Activated CD4-positive, alpha-beta memory T cell treated with anti-CD3 and anti-CD28 coated beads for 36 hours (primary cell): ENCODE measurements around the gene LPCAT2. TPM values are rescaled to one million over a fixed set of nuclear protein-coding genes. Genes with fewer than 3 reads are reported as not detected.

ENCODE experiments used
- CTCF ChIA-PET: fragments of 350-600 bp; sonication (Branson Sonifier 250); formaldehyde crosslinking; loops from one replicate; lab custom pipeline; 2021; ENCODE audit warnings: antibody characterized with exemption, inconsistent platforms; lab: Charles Lee
- POLR2A ChIA-PET: fragments of 350-600 bp; sonication (Branson Sonifier 250); formaldehyde crosslinking; loops from one replicate; lab custom pipeline; 2021; ENCODE audit warnings: antibody characterized with exemption; lab: Charles Lee
- DNase-seq: peaks from one replicate; pipeline ENCODE4 v3.0.0-alpha.2; 2020
- H3K27ac Mint-ChIP-seq: one replicate; pipeline ENCODE4 v1.8.0; 2021; ENCODE audit warnings: mixed read lengths
- H3K27me3 Mint-ChIP-seq: one replicate; pipeline ENCODE4 v1.8.0; 2021; ENCODE audit warnings: mixed read lengths
- H3K36me3 Mint-ChIP-seq: one replicate; pipeline ENCODE4 v1.8.0; 2021; ENCODE audit warnings: mixed read lengths
- H3K4me1 Mint-ChIP-seq: one replicate; pipeline ENCODE4 v1.8.0; 2021; ENCODE audit warnings: low read depth, mixed read lengths
- H3K4me3 Mint-ChIP-seq: one replicate; pipeline ENCODE4 v1.8.0; 2021; ENCODE audit warnings: mild to moderate bottlenecking, mixed read lengths
- H3K9me3 Mint-ChIP-seq: one replicate; pipeline ENCODE4 v1.8.0; 2021; ENCODE audit warnings: mixed read lengths
- intact Hi-C: fragments of 100-400 bp; cut with micrococcal nuclease; formaldehyde crosslinking; loops from one replicate; pipeline ENCODE4 v1.15.1; 2023
- total RNA-seq, 2 experiments: library from RNA; stranded (reverse); gene quantifications; one replicate each; pipeline ENCODE4 v1.2.3, GENCODE V29; 2021

Gene LPCAT2
- total RNA-seq, 2 experiments from 2014 or later = 0.12 to 0.40 TPM

DNA sequence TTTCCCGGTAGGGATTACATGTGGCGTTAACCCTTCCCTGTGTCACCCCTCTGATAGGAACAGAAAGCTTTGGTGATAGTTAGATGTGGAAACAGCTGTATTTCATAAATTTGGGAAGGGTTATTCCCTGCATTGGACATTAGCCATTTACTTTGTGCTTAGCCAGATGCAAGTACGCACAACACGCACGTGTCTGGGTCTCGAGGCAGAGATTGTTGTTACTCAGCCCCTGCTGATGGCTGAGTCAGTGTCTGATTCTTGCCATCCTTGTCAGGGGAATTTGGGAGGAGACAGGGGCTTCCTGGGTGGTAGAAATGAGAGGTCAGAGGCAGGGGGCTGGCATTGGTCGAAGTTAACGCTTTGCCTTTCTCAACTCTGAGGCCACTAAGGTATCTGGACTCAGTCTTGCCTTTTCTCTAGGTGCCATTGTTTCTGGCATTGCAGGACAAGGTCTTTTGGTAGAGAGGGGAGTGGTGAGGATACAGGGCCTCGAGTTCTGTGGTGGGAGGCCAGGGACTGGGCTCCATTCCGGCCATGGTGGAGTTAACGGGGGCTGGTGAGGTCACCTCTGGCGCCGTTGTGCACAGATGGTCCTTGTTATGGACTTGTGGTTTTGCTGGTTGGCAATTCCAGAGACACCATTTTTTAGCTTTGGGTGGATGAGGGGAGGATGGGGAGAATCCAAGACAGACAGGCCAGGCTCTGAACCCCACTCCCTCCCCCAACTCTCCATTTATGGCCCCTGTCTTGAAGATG lies 21.6 kb upstream of the LPCAT2 start:
- H3K9me3 Mint-ChIP-seq = no peaks in the 10 kb centered on the region
- intact Hi-C loops = no loop called here

DNA sequence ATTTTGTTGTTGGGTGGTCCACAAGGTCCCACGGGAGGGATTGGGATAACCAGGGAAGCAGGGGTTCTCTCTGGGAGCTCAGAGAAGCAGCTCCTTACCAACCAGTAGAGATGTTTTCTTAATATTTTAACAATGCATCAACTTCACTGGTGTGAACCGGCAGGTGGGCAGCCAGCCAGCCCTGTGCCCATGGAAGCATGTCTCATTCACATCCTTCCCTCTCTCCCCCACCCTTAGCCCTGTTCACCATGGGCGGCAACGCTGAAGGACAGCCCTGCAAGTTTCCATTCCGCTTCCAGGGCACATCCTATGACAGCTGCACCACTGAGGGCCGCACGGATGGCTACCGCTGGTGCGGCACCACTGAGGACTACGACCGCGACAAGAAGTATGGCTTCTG lies 20.6 kb upstream of the LPCAT2 start:
- DNase-seq = no peak
- no peaks in the 10 kb centered on the region for H3K9me3 Mint-ChIP-seq
- H3K4me1 Mint-ChIP-seq = no peaks in the 10 kb centered on the region
- H3K4me3 Mint-ChIP-seq = no peak overlapping the region
- H3K27me3 Mint-ChIP-seq = peaks cover 8% of the 10 kb centered on the region
- no peak overlapping the region for H3K27ac Mint-ChIP-seq
- ChIA-PET POLR2A (no interaction called here), CTCF (interaction anchor here (3.3 kb wide), 1 partner anchor 24 kb away, joined by 10 read pairs; no protein-coding TSS in a partner anchor)
- H3K36me3 Mint-ChIP-seq = no peaks in the 10 kb centered on the region
- intact Hi-C loops = no loop called here

More for the DNA sequence above, 21.6 kb upstream of the LPCAT2 start:
- ChIA-PET CTCF (interaction anchor here (3.3 kb wide), 1 partner anchor 22 kb away, joined by 10 read pairs; no protein-coding TSS in a partner anchor), POLR2A (no interaction called here)
- no peak overlapping the region for H3K27ac Mint-ChIP-seq
- no peaks in the 10 kb centered on the region for H3K4me1 Mint-ChIP-seq
- no peaks in the 10 kb centered on the region for H3K36me3 Mint-ChIP-seq
- H3K27me3 Mint-ChIP-seq = peaks cover 10% of the 10 kb centered on the region
- DNase-seq = no peak
- no peak overlapping the region for H3K4me3 Mint-ChIP-seq

DNA sequence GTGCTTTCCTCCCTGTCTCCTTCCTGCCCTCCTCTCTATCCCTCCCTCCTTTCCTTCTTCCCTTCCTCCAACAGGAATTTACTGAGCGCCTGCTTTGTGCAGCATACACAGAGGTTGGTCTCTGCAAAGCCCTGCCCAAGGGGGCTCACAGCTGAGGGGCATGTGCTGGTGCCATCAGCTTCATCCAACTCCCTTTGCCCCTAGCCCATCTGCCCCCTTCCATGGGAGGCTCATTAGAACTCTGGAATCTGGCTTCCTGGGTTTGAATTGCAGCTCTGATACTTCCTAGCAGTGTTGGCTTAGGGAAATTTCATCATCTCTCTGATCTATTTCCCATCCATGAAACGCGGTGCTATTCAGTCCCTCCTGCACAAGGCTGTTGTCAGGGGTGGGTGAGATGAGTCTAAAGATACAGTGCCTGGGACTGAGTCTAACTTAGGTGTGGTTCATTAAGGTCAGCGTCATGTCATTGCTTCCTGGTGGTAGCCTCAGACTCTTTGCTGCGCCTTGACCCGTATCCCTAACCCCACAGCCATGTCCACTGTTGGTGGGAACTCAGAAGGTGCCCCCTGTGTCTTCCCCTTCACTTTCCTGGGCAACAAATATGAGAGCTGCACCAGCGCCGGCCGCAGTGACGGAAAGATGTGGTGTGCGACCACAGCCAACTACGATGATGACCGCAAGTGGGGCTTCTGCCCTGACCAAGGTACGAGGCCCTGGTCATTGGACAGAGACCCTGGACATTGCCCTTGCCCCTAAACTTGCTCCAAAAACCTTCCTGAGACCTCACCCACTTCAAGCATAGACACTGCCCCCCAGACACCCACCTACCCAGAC lies 19.5 kb upstream of the LPCAT2 start:
- intact Hi-C loops = no loop called here
- H3K4me1 Mint-ChIP-seq = no peaks in the 10 kb centered on the region
- H3K27me3 Mint-ChIP-seq = peaks cover 3% of the 10 kb centered on the region
- no peak overlapping the region for H3K4me3 Mint-ChIP-seq
- no peaks in the 10 kb centered on the region for H3K9me3 Mint-ChIP-seq
- no peak for DNase-seq
- POLR2A ChIA-PET = no interaction called here
- CTCF ChIA-PET = interaction anchor here (3.3 kb wide), 1 partner anchor 25 kb away, joined by 10 read pairs; no protein-coding TSS in a partner anchor
- H3K27ac Mint-ChIP-seq = no peak overlapping the region
- H3K36me3 Mint-ChIP-seq = no peaks in the 10 kb centered on the region

DNA sequence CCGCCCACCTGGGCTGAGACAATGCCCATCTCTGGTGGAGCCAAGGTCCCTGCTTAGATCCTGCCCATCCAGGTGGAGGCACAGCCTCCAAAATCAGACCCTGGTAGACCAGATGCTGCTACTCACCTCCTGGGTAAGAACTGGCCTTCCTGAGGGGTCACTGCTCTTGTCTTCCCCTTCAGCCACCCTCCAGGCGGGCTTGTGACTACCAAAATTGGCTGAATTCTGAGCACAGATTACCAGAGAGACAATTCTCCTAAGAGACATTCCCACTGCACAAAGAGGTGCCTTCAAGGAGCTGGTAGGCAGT lies 19.0 kb upstream of the LPCAT2 start:
- no peak overlapping the region for H3K27ac Mint-ChIP-seq
- H3K36me3 Mint-ChIP-seq = no peaks in the 10 kb centered on the region
- intact Hi-C loops = no loop called here
- H3K4me1 Mint-ChIP-seq = no peaks in the 10 kb centered on the region
- no peak for DNase-seq
- POLR2A ChIA-PET = no interaction called here
- no peaks in the 10 kb centered on the region for H3K9me3 Mint-ChIP-seq
- H3K4me3 Mint-ChIP-seq = no peak overlapping the region
- H3K27me3 Mint-ChIP-seq = peaks cover under 1% of the 10 kb centered on the region
- CTCF ChIA-PET = no interaction called here

DNA sequence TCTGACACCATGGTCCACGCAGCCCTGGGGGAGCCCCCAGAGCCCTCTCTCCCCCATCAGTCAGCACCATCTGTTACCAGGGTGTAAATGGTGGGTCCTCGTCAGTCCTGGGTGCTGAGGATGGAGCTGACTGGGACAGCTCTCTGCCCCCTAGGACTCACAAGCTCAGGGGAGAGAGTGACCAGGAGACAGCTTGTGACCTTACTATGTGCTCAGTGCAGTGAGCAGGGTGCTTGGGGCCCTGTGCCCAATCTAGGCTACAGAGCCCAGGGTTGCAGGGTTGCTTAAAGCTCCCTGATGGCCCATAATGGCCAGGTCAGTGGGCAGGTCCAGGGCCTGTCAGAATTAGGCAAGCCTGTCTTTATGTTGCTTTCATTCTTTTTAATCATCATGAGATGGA lies 18.6 kb upstream of the LPCAT2 start:
- intact Hi-C loops = no loop called here
- Mint-ChIP-seq H3K27ac (no peak overlapping the region), H3K36me3 (no peaks in the 10 kb centered on the region), H3K27me3 (no peaks in the 10 kb centered on the region), H3K9me3 (no peaks in the 10 kb centered on the region), H3K4me3 (no peak overlapping the region), H3K4me1 (no peaks in the 10 kb centered on the region)
- POLR2A ChIA-PET = no interaction called here
- CTCF ChIA-PET = no interaction called here
- DNase-seq = no peak

DNA sequence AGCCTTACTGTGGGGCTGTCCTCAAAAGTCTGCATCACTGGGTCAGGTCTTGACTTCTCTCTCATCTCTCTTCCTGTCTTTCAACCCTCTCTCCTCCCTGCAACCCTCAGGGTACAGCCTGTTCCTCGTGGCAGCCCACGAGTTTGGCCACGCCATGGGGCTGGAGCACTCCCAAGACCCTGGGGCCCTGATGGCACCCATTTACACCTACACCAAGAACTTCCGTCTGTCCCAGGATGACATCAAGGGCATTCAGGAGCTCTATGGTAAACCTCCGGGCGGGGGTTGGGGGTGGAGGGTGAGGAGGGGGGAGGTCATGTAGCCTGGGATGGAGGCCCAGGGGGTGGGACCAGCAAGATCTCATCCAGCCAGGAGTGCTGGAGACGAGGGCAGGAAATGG lies 17.2 kb upstream of the LPCAT2 start:
- Mint-ChIP-seq H3K4me1 (no peaks in the 10 kb centered on the region), H3K4me3 (no peak overlapping the region), H3K36me3 (no peaks in the 10 kb centered on the region), H3K27me3 (no peaks in the 10 kb centered on the region), H3K27ac (no peak overlapping the region), H3K9me3 (no peaks in the 10 kb centered on the region)
- ChIA-PET CTCF (interaction anchor here (1.7 kb wide), 1 partner anchor 27 kb away, joined by 5 read pairs; no protein-coding TSS in a partner anchor), POLR2A (no interaction called here)
- intact Hi-C loops = no loop called here
- DNase-seq = no peak

DNA sequence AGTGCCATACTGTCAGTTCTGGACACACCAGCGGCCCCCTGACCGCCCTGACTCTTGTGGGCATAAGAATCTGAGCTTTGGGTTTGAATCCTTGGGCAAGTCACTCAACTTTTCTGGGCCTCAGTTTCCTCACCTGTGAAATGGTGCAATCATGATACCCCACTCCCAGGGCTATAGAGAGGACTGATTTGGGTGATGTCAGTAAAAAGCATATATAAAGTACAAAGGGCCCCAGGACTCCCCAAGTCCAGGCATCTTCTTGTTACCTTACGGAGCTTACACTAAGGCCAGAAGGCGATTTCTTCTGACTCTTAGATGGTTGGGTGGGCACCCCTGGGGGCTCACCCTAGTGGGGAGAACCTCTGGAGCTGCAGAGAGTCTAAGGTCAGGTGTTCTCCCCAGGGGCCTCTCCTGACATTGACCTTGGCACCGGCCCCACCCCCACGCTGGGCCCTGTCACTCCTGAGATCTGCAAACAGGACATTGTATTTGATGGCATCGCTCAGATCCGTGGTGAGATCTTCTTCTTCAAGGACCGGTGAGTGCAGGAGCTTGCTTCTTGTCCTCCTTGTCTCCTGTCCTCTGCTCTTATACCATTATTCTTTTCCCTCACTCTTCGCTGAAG lies 16.0 kb upstream of the LPCAT2 start:
- ChIA-PET CTCF (interaction anchor here (1.7 kb wide), 1 partner anchor 28 kb away, joined by 5 read pairs; no protein-coding TSS in a partner anchor), POLR2A (no interaction called here)
- H3K27me3 Mint-ChIP-seq = peaks cover 3% of the 10 kb centered on the region
- H3K27ac Mint-ChIP-seq = no peak overlapping the region
- no peaks in the 10 kb centered on the region for H3K36me3 Mint-ChIP-seq
- H3K9me3 Mint-ChIP-seq = no peaks in the 10 kb centered on the region
- DNase-seq = no peak
- H3K4me1 Mint-ChIP-seq = no peaks in the 10 kb centered on the region
- H3K4me3 Mint-ChIP-seq = no peak overlapping the region
- intact Hi-C loops = no loop called here

DNA sequence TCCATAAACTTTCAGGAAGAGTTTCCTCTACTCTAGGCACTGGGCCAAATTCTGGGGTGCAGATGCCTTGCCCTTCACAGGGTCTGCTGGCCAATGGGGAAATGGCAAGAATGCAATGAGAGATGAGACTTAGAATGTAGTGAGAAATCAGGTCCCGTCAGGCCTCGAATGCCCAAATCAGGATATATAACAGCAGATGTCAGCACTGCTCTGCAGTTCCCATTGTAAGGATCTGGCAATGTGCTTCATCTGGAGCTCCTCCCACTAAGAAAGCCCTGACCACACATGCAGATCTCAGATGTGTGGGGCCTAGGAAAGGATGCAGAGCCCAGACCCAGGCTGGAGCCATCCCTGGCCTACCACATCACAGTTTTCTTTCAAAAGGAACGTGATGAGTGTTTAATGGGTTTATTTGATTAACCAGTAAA lies 13.9 kb upstream of the LPCAT2 start:
- no peak overlapping the region for H3K4me3 Mint-ChIP-seq
- H3K4me1 Mint-ChIP-seq = peaks cover 8% of the 10 kb centered on the region
- ChIA-PET CTCF (no interaction called here), POLR2A (no interaction called here)
- intact Hi-C loops = no loop called here
- peaks cover 3% of the 10 kb centered on the region for H3K27me3 Mint-ChIP-seq
- DNase-seq = no peak
- H3K27ac Mint-ChIP-seq = no peak overlapping the region
- H3K9me3 Mint-ChIP-seq = no peaks in the 10 kb centered on the region
- H3K36me3 Mint-ChIP-seq = no peaks in the 10 kb centered on the region

DNA sequence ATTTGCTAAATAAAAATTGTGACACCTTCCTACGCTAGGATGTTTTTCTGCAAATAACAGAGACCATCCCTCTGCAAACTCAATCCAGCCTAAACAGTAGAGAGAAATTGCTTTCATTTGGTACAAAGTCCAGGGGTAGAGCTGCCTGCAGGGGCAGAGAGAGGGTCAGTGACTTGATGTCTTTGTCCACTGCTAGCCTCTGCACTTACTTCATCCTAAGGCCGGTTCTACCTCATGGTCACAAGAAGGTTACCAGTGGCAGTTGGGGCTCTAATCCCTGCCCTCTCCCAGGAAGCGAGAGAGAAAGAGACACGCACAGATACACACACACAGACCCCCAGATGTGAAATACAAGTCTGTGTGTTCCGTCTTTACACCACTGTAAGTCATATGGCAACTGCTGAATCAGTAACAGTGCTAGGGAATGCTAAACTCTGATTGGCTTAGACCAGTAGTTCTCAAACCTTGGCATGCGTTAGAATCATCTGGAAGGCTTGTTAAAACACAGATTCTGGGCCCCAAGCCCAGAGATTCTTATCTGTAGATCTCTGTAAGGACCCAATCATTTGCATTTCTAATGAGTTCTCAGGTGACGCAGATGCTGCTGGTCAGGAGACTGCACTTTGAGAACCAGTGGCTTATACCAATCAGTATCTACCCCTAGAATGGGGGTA lies 13.1 kb upstream of the LPCAT2 start:
- Mint-ChIP-seq H3K4me1 (peaks cover 11% of the 10 kb centered on the region), H3K36me3 (no peaks in the 10 kb centered on the region), H3K27ac (no peak overlapping the region), H3K27me3 (peaks cover 3% of the 10 kb centered on the region), H3K4me3 (no peak overlapping the region), H3K9me3 (no peaks in the 10 kb centered on the region)
- no peak for DNase-seq
- intact Hi-C loops = no loop called here
- ChIA-PET CTCF (no interaction called here), POLR2A (no interaction called here)

DNA sequence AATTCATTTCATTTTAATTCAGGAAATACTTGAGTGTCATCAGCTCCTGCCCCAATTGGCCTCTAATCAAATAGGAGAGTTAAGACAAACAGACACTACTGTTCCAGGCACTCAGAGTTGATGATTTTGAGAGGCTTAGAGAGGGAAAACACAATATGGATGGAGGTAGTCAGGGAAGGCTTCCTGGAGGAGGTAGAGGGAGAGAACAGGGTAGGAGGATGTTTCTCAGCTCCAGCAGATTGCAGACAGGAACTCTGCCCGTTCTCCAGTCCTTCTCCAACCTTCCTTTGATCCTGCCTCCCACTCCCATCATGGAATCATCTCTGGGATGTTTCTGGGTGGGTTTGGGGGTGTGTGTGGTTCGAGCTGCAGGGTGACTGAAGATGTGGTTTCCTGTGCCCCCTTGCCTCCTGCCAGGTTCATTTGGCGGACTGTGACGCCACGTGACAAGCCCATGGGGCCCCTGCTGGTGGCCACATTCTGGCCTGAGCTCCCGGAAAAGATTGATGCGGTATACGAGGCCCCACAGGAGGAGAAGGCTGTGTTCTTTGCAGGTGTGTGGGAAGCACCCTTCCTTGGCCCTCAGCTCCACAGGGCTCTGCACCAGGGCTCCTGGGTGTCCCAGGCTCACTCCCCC lies 12.2 kb upstream of the LPCAT2 start:
- H3K27me3 Mint-ChIP-seq = peaks cover 5% of the 10 kb centered on the region
- no peaks in the 10 kb centered on the region for H3K36me3 Mint-ChIP-seq
- peaks cover 11% of the 10 kb centered on the region for H3K4me1 Mint-ChIP-seq
- no peak overlapping the region for H3K27ac Mint-ChIP-seq
- no peak overlapping the region for H3K4me3 Mint-ChIP-seq
- ChIA-PET POLR2A (no interaction called here), CTCF (no interaction called here)
- intact Hi-C loops = no loop called here
- H3K9me3 Mint-ChIP-seq = no peaks in the 10 kb centered on the region
- no peak for DNase-seq

DNA sequence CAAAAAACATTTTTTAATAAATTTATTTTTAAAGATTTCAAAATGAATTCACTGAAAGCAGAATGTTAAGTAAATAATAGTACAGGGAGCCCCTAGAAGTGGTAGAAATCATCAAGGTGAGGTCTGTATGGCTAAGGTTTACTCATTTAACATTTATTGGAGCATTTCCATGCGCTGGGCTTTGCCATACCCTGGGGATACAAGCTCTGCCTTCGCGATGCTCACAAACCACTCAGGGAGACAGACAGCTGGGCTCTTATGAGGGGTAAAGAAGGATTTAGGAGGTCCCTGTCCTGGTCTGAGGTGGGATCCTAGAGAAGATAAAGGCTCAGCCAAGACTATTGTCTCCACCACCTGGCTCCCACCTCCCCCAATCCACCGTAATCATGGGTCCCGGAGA lies 11.3 kb upstream of the LPCAT2 start:
- DNase-seq = no peak
- Mint-ChIP-seq H3K4me1 (peaks cover 11% of the 10 kb centered on the region), H3K9me3 (no peaks in the 10 kb centered on the region), H3K27me3 (peaks cover 5% of the 10 kb centered on the region), H3K27ac (no peak overlapping the region), H3K4me3 (no peak overlapping the region), H3K36me3 (no peaks in the 10 kb centered on the region)
- POLR2A ChIA-PET = no interaction called here
- CTCF ChIA-PET = no interaction called here
- intact Hi-C loops = no loop called here
